HG03025 (cell line): ENCODE measurements around the gene TGIF1.

Experiments
- ATAC-seq: cut with Tn5 transposase; IDR thresholded peaks from one replicate; pipeline ENCODE4 v1.9.1; 2021; ENCODE audit warnings: mild to moderate bottlenecking, moderate library complexity; ENCODE audit not compliant: unreplicated experiment, low FRiP score

Gene TGIF1

DNA sequence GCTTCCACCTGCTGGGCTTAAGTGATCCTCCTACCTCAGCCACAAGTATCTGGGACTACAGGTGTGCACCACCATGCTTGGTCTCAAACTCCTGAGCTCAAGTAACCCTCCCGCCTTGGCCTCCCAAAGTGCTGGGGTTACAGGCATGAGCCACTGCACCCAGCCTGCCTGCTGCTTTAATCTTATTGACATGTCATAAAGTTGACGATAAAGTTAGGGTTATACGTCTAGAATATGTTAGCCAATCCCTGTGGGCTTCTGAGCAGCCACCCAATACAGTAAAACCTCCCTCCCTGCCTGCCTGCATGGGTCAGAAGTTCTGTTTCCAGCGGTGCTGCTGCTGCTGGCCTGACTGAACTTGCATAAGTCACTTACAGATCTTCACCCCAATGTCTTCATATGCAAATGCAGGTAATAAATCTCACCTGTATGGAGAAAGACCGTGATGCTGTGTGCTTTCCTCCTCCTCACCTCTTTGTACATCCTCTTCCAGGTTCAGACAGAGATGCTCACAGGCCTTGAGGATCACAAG lies 30.1 kb downstream of the TGIF1 start:
- ATAC-seq, result no peak

DNA sequence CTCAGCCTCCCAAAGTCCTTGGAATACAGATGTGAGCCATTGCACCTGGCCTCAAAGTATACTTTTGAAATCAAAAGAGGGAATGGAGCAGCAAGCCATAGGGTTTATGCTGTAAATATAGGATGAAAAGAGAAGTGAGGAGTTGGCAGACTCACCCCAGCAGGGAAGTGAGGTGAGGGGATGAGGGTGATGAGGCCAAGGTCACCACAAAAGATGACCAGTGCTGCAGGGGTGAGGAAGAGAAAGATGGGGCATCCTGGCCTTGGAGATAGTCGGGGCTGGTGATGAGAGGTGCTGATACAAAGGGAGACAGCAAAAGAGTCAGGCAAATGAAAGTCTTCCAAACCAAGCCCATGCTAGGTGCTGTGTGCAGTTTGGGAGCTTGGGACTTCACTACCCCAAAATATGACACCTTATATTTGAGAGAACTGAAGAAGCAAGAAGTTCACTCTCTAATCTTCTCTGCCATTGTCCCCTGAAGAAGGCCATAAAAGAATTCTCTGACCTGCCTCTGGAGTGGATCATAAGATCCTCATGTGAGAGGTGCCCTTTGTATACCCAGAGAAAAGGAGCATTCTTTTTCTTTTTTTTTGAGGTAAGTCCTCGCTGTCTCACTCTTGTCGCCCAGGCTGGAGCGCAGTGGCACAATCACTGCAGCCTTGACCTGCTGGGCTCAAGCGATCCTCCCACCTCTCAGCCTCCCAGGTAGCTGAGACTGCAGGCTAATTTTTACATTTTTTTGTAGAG lies 31.0 kb downstream of the TGIF1 start:
- no peak for ATAC-seq

DNA sequence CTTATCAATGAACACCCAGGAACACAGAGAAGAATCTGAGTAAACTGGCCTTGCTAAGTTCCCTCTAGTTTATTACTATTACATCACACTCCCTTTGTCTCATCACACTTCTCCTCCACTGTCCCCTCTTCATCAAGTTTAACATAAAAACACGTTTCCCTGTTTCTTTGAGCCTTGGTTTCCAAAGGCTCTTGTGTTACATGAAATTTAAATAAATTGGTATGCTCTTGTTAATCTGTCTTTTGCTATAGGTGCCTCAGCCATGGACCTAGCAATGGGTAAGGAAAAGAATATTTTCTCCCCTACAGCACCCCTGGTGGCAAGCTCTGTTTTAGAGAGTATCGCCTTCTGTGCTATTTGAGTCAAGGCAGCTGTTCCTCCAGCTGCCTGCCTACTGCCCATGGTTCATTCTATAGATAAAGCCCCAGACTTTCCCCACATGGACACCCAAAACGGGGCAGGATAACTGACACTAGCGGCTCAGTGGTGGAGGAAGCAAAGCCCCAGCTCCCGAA lies 31.8 kb downstream of the TGIF1 start:
- no peak for ATAC-seq

DNA sequence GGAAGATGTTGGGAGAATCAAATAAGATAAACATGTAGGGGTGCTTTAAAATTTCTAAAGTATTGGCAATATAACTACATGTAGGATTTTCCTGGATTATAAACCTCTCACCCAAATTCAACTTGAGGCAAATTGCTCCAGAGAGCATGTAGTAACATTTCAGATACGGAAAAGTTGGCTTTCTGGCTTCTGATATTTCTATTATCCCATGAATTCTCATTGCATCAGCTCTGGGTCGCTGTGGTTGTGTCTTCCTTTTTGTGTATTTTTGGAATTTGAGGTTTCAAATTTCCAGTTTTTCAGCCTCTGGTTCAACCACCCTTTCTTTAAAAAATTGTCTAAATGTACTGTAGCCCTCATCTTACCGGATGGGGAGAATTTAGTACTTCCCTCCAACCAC lies 32.3 kb downstream of the TGIF1 start:
- ATAC-seq, result no peak

DNA sequence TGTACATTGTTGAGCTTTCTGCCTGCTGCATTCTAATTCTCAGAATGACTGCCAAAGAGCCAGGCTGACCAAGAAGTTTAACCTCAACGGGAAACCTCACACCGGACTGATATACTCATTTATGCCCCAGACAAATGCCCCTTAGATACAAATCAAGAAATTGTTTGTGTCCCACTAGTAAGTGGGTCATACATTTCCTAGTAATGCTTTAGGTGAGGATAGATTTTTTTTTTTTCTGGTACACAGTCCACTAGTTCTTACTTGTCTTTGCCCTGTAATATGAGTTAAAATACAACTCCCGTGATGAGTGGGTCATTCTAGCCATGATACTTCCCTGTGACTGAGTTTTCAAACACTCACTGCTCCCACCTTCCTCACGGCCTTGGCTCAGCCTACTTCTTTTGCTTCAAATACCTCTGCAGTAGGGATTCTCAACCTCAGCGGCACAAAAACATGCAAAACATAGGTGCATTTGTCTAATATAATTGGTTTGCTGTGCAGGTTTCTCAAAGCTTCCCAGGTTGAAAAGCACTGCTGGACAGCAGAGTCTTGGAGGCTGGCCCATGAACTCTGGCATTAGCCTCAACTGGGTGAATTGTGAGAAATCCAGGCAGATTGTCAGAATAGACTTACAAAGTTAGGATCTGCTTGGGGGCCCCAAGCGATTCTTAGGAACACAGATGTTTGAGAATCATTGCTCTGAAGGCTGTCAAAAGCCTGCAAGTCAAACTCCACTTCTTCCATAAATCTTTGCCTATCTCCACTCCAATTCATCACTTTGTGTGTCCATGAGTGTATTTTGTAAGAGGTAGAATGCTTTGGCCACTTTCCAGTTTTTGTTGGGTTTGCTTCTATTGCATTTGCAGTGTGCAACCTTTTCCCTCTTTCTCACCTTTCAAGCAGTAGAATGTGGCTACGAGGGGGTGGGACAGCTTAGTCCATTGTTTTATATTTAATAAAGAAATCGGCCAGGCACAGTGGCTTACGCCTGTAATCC lies 35.5 kb downstream of the TGIF1 start:
- ATAC-seq, result no peak

DNA sequence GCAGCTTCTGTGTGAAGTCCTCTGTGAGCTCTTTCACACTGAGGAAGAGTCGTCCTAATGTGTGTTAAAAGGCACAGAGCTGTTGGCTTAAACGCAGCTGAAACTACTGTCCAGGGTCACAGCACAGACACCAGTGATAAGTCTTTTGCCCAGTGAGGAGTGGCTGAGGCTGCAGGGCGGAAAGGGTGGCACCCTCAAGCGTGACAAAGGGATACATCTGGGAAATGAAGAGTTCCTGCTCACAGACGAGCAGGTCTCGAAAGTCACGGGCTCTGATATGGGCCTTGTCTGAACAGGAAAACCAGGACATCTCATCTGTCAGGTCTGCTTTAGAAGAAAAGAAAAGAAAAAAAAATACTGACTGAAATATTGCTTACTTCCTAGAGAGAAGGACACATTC lies 36.5 kb downstream of the TGIF1 start:
- ATAC-seq, result no peak

DNA sequence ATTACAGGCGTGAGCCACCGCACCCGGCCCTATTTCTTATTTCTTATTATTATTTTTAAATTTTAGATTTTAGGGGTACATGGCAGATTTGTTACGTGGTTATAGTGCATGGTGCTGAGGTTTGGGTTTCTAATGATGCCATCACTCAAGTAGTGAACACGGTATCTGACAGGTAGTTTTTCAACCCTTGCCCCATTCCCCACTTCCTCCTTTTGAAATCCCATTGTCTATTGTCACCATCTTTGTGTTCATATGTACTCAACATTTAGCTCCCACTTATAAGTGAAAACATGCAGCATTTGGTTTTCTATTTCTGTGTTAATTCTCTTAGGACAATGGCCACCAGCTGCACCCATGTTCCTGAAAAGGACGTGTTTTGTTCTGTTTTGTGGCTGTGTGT lies 39.5 kb downstream of the TGIF1 start:
- ATAC-seq, result no peak

DNA sequence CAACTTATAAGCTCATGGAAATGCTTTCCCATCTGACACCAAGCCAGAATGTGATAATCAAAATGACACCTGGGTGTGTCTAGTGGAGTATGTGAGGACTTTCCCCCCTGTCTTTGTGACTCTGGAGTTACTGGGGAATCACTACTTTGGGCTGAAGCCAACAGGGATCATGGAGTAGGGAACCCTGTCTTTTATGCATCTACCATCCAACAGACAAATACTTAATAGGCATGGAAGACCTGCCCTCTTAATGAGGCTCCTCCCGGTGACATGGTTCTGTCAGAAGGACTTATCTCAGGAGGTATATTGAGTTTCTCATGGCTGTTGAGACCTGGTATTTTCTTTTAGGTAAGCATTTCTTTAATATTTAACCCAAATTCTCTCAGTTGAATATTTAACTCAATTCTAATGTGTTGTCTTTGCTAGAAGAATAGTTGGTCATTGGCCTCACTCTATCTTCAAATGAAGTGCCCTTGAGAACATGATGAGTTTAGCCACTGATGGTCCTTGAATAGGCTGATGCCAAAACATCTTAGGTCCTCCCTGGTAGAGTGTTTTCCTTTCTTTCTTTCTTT lies 42.1 kb downstream of the TGIF1 start:
- no peak for ATAC-seq

DNA sequence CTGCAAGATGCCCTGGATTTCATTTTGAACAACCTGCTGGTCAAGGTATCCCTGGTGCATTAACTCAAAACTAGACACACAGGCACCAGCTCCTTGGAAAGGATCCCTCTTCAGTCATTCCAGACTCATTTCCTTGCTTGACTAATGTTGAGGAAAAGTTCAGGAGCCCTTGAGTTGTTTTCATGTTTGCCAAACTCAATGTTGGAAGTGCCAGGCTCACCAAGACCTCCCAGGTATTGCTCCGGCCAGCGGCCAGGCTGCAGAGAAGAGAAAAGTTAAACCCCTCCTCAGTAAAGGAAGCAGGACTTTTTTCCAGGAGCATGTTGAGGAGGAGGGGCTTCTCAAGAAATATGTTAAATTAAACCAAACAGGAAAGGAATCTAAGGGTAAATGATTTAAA lies 42.7 kb downstream of the TGIF1 start:
- ATAC-seq, result no peak

DNA sequence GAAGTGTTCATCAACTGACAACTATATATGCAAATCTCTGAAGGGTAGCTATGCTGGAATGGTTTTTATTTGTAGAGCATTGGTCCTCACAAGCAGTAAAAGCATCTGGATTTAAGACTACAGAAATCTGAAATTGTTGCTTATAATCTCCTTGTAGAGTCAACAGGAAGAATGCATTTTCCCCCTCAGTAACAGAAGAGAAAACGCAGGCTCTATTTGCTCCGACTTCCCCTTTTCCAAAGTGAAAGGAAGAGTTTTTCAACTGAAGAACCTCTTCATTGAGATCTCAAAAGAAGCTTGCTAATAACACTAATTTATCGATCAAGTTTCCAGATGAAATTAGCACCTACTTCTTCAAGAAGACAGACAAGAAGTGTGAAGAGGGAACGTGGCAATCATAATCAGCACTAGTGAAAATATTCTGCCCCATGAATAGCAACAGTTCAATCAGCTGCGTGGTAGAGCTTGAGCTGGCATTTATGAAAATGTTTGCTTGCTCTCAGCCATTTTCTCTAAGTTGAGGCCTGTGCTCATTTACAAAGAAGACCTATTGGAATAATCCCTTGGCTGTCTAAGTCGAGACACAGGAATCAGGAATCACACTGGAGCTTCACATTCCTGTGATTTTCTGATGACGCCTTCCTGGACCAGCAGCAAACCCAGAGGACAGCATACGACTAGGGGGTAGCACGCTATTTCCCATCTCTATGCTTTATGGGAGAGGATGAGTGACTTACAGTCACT lies 43.7 kb downstream of the TGIF1 start:
- ATAC-seq, result no peak

DNA sequence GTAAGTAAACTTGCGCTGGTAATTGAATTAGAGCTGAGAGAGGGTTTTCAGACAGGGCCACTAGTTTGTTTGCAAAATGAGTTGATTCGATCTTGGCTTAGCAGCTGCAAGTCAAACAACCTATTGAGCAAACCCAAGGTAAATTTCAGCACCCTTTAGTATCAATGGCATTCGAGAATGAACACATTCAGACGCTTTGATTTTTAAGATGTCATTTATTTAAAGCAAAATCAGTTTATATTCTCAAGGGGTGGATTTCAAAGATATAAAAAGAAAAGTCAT lies 44.2 kb downstream of the TGIF1 start:
- no peak for ATAC-seq

DNA sequence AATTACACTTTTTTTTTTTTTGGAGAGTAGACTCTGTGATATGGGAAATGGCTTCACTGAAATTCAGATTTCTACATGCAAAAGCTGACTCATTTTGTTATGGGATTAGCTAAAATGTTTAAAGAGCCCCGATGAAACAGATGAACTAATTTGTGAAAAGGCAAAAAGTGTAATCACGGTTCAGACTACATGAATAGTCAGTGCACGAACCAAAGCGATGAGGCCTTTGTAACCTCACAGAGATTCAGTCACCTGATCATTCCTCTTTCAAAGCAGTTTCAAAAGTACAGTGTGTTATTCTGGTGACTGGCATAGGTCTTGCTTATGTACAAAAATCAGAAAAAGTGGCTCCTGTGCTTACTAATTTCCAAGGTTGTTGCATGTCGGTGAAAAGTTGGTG lies 44.6 kb downstream of the TGIF1 start:
- ATAC-seq, result no peak

DNA sequence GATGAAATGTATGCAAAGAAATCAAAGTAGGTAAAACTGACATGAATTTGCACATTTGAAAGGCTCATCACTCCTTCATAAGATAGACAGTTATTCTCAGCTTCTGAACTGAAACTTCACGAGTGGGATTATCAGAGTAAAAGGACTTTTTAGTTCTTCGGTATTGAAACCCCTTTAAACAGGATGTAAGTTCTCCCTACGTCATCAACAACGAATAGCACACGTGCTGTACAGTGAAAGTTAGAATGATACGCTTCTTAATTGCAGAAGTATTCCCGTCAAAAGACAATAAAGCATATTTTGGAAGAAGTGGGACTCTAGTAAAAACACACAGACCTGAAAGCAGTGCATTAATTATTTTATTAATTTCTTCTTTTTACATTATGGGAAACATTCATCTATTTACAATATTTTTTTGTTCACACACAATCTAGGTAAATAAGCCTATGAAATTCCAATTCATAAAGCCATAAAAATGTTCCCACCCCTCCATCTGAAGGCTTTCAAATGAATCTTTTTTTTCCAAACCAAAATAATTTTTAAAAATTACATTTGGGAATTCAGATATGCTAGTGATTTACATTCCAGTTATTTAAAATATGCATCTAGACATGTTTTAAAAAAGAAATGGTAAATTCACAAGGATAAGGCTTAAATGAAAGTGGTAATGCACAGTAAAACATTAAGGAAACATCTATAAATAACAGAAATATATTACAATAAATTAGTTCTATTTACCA lies 45.9 kb downstream of the TGIF1 start:
- no peak for ATAC-seq

DNA sequence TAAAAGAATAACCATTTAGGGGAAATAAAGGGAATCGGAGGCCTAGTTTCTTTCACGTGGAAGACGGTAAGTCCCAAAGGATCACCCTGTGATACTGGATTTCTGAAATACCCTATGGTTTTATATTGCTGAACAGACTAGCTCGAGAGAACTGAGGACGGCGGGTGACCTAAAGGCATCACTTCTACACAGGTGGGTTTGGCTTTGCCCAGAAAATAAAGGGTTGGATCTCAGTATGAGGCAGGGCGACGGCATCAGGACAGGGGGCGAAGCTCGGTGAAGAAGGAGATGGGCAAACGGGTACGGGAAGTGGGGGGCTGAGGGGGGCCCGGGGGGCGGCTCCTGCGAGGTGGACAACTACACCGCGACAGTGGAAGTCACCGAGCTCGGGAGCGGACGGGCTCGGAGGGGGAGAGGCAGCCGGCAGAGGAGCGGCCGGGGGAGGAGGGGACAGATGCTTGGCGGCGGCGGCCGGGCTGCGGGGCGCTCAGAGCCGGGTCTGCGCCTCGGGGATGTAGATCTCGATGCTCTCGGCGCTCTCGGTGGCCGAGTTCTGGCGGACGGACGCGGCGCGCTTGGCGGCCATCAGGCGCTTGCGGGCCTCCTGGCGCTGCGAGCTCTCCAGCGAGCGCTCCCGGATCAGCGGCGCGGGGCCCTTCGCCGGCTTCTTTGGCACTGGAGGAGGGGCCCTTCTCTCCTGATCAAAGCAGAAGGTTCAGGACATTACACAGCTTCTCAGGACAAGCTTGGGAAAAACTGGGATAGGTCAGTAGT lies 48.9 kb downstream of the TGIF1 start:
- no peak for ATAC-seq

DNA sequence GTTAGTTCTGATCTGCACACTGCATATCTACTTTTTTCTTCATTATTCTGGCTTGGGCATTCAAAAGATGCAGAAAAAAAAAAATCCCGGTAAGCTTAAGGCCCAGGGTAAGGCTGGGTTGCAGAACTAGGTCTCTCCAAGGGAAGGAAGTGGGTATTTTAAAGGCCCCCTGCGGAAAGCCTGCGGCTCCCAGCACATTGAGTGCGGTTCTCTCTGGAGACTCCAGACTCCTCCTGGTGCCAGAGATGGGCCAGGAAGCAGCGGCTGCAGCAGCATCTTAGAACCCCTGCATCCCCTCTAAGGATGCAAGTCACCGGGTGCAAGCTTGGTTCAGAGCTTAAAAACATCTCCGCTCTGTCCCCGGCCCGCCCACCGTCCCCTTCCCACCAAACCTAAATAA lies 49.5 kb downstream of the TGIF1 start:
- ATAC-seq, result no peak

DNA sequence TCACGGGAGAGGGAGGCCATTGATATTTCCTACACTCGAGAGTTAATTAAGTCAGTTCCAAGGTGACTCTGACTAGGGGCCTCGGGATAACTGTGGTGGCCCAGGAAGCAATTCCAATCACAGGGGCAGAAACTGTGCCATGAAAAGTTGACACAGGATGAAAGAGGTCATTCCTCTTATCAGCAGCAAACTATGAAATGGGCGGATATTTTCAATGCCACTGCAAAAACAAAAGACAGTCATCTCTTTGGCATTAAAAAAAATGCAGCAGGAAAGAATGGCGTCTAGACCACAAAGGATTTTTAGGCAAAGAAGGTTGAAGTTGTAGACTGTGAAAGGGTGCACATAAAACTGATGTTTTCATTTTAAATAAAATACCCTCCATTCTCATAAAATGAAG lies 50.0 kb downstream of the TGIF1 start:
- ATAC-seq, result no peak

DNA sequence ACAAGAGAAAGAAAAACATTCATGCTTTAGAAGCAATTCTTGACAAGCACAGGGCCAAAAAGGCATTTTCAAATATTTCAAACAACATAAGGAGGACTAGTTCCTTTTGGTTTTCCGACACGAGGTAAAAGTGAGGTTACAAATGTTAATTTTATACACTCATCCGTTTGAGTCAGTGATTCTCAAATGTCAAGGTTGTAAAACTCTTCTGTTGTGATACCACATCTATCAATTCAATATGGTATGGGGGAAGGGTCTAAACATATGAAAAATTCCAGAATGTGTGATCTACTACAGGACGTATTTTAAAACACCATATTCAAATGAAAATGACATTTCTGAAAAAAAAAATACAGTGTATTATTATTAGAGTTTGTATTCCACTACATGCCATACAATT lies 52.7 kb downstream of the TGIF1 start:
- ATAC-seq, result no peak

DNA sequence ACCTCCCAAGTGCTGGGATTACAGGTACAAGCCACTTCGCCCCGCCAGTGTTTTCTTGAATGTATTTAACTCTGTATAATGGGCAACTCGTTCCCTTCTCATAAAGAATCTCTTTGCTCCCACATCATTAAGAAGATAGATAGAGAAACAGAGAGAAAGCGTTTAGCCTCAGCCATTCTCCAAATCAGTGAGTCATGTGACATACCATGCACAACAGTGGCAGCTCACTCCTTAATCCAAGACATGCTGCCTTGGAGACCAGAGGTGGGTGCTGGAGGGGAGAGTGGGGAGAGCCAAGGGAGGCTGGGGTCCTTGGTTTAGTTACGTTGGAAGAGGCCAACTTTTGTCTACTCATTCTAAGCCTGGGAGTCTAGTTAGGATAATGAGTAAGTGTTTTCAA lies 54.7 kb downstream of the TGIF1 start:
- no peak for ATAC-seq
